ENCODE results near the gene TTC23L. TPM values are rescaled to one million over a fixed set of nuclear protein-coding genes. Genes with fewer than 3 reads are reported as not detected.

Gene TTC23L
- total and polyA plus RNA-seq, 5 donors from 2014 or later: not detected

DNA sequence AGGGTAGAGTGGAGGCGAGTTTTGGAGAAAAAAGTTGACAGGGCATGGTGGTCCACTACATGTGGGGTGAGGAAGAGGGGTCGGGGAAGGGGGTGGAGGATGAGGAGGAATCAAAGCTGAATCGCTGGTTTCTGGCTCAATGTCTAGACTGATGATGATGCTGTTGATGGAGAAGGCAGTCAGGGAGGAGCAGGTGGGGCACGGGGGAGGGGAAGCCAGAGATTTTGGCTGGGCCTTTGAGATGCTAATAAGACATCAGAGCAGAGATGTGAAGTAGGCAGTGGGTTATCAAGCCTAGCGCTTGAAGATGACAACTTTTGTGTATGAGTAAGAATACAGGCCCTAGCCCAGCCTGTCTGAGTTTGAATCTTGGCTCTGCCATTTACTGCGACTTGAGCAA is 32.4 kb upstream of the TTC23L start:
- Mint-ChIP-seq H3K36me3 (no peaks in the 10 kb centered on the region), H3K9me3 (no peaks in the 10 kb centered on the region), H3K27me3 (no peaks in the 10 kb centered on the region), H3K4me1 (no peaks in the 10 kb centered on the region), H3K27ac (no peak overlapping the region), H3K4me3 (no peak overlapping the region)
- Histone ChIP-seq H3K9me3 (ENCODE audit: control insufficient read depth in 2 of 2, low read length in 2 of 2) (no peaks in the 10 kb centered on the region), H3K36me3 (ENCODE audit: control insufficient read depth, insufficient read depth, low read length) (no peaks in the 10 kb centered on the region), H3K27me3 (ENCODE audit: control insufficient read depth, insufficient read depth, low read length) (no peaks in the 10 kb centered on the region), H3K4me1 (ENCODE audit: control insufficient read depth, insufficient read depth, low read length, poor library complexity, severe bottlenecking) (no peaks in the 10 kb centered on the region), H3K4me3 (ENCODE audit: low read depth, low read length) (no peak overlapping the region), H3K27ac (ENCODE audit: insufficient read depth, low read length, poor library complexity, severe bottlenecking) (no peak overlapping the region)
- no peak for DNase-seq
- no peak for ATAC-seq (ENCODE audit: low read depth in 2 of 2)

- no peaks in the 10 kb centered on the region for H3K4me1 ChIP-seq (ENCODE audit: control insufficient read depth, insufficient read depth, low read length, poor library complexity, severe bottlenecking)
- peaks cover 2% of the 10 kb centered on the region for H3K27me3 Mint-ChIP-seq
- H3K27ac ChIP-seq (ENCODE audit: insufficient read depth, low read length, poor library complexity, severe bottlenecking): no peak overlapping the region
- no peaks in the 10 kb centered on the region for H3K27me3 ChIP-seq (ENCODE audit: control insufficient read depth, insufficient read depth, low read length)
- H3K4me3 ChIP-seq (ENCODE audit: low read depth, low read length): no peak overlapping the region
- no peaks in the 10 kb centered on the region for H3K4me1 Mint-ChIP-seq
- H3K36me3 Mint-ChIP-seq: no peaks in the 10 kb centered on the region
- no peaks in the 10 kb centered on the region for H3K36me3 ChIP-seq (ENCODE audit: control insufficient read depth, insufficient read depth, low read length)
- DNase-seq (no peak), ATAC-seq (ENCODE audit: low read depth in 2 of 2) (no peak)
- no peak overlapping the region for H3K4me3 Mint-ChIP-seq
- H3K9me3 ChIP-seq (ENCODE audit: control insufficient read depth in 2 of 2, low read length in 2 of 2): no peaks in the 10 kb centered on the region
- H3K9me3 Mint-ChIP-seq: no peaks in the 10 kb centered on the region
- H3K27ac Mint-ChIP-seq: no peak overlapping the region
These were observed 27.3 kb upstream of the TTC23L start for GRCh38 chr5:34811706-34812105.

GRCh38 chr5:34813509-34813908 is 25.5 kb upstream of the TTC23L start:
- Mint-ChIP-seq H3K4me1 (no peaks in the 10 kb centered on the region), H3K27ac (no peak overlapping the region), H3K27me3 (peaks cover 13% of the 10 kb centered on the region)

DNA sequence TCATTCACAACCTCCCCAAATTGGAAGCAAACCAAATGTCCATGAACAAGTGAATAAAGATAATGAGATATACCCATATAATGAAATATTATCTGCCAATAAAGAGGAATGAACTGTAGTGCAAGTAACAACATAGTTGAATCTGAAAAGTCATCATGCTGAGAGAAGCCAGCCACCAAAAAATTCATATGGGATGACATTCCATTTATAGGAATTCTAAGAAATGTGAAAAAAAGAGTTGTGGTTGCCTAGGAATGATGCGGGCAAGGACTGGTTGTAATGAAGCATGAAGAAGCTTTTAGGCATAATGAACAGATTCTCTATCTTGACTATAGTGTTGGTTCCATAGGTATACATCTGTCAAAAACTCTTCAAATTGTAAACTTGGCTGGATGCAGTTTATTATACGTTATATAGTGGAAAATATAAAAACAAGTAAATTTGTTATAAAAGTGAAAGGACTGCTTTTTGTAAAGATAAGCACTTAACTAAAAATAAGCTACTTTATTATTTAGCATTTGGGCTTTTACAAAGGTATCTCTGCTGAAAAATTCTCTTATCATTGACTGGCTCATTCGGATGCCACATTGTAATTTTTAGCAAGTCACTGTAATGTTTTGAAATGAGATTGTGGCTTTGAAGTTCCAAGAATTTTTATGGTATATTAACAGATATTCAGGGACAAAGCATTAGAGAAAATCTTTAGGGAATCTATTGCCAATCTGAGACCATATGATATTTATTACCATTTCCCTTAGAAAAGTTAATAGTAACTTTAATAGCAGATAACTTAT is 21.2 kb upstream of the TTC23L start:
- H3K27ac Mint-ChIP-seq: no peak overlapping the region

More at GRCh38 chr5:34813509-34813908, 25.5 kb upstream of the TTC23L start:
- Mint-ChIP-seq H3K36me3 (no peaks in the 10 kb centered on the region), H3K4me3 (no peak overlapping the region), H3K9me3 (no peaks in the 10 kb centered on the region)
- Histone ChIP-seq H3K9me3 (ENCODE audit: control insufficient read depth in 2 of 2, low read length in 2 of 2) (no peaks in the 10 kb centered on the region), H3K4me1 (ENCODE audit: control insufficient read depth, insufficient read depth, low read length, poor library complexity, severe bottlenecking) (no peaks in the 10 kb centered on the region), H3K4me3 (ENCODE audit: low read depth, low read length) (no peak overlapping the region), H3K36me3 (ENCODE audit: control insufficient read depth, insufficient read depth, low read length) (no peaks in the 10 kb centered on the region), H3K27me3 (ENCODE audit: control insufficient read depth, insufficient read depth, low read length) (no peaks in the 10 kb centered on the region), H3K27ac (ENCODE audit: insufficient read depth, low read length, poor library complexity, severe bottlenecking) (no peak overlapping the region)
- no peak for ATAC-seq (ENCODE audit: low read depth in 2 of 2)
- DNase-seq: no peak

DNA sequence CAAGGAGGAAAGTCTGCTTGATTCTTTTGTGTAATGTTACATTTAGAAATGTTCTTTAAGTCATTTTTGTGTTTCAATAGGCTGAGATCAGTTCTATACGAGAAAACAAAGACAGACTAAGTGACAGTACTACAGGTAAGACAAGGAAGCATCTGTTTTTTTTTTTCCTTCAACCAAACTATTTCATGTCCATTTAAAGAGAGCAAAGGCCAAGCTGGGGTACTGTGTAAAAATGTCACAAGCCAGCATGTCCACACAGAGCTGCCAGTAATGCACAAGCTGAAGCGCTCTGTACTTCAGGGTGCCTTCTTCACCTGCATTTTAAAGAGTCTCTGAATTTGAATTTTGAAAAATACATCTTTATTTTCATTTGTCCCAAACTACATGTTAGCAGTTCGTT is 20.2 kb upstream of the TTC23L start:
- Histone ChIP-seq H3K27me3 (ENCODE audit: control insufficient read depth, insufficient read depth, low read length) (no peaks in the 10 kb centered on the region), H3K4me1 (ENCODE audit: control insufficient read depth, insufficient read depth, low read length, poor library complexity, severe bottlenecking) (no peaks in the 10 kb centered on the region), H3K9me3 (ENCODE audit: control insufficient read depth in 2 of 2, low read length in 2 of 2) (no peaks in the 10 kb centered on the region), H3K4me3 (ENCODE audit: low read depth, low read length) (no peak overlapping the region), H3K27ac (ENCODE audit: insufficient read depth, low read length, poor library complexity, severe bottlenecking) (no peak overlapping the region), H3K36me3 (ENCODE audit: control insufficient read depth, insufficient read depth, low read length) (no peaks in the 10 kb centered on the region)
- ATAC-seq (ENCODE audit: low read depth in 2 of 2) (no peak), DNase-seq (no peak)
- Mint-ChIP-seq H3K36me3 (no peaks in the 10 kb centered on the region), H3K4me3 (no peak overlapping the region), H3K27ac (no peak overlapping the region), H3K4me1 (peaks cover 0 to 3% (median 0%) of the 10 kb centered on the region in 4 donors), H3K9me3 (no peaks in the 10 kb centered on the region), H3K27me3 (peaks cover 22% of the 10 kb centered on the region)

More for the DNA sequence above, 21.2 kb upstream of the TTC23L start:
- Histone ChIP-seq H3K4me1 (ENCODE audit: control insufficient read depth, insufficient read depth, low read length, poor library complexity, severe bottlenecking) (no peaks in the 10 kb centered on the region), H3K9me3 (ENCODE audit: control insufficient read depth in 2 of 2, low read length in 2 of 2) (no peaks in the 10 kb centered on the region), H3K4me3 (ENCODE audit: low read depth, low read length) (no peak overlapping the region), H3K27ac (ENCODE audit: insufficient read depth, low read length, poor library complexity, severe bottlenecking) (no peak overlapping the region), H3K27me3 (ENCODE audit: control insufficient read depth, insufficient read depth, low read length) (no peaks in the 10 kb centered on the region), H3K36me3 (ENCODE audit: control insufficient read depth, insufficient read depth, low read length) (no peaks in the 10 kb centered on the region)
- H3K36me3 Mint-ChIP-seq: no peaks in the 10 kb centered on the region
- H3K4me3 Mint-ChIP-seq: no peak overlapping the region
- no peak for DNase-seq
- no peaks in the 10 kb centered on the region for H3K9me3 Mint-ChIP-seq
- peaks cover 19% of the 10 kb centered on the region for H3K27me3 Mint-ChIP-seq
- H3K4me1 Mint-ChIP-seq: no peaks in the 10 kb centered on the region
- no peak for ATAC-seq (ENCODE audit: low read depth in 2 of 2)

GRCh38 chr5:34820593-34820992 is 18.4 kb upstream of the TTC23L start:
- H3K4me1 ChIP-seq (ENCODE audit: control insufficient read depth, insufficient read depth, low read length, poor library complexity, severe bottlenecking): no peaks in the 10 kb centered on the region
- H3K27me3 ChIP-seq (ENCODE audit: control insufficient read depth, insufficient read depth, low read length): no peaks in the 10 kb centered on the region
- no peaks in the 10 kb centered on the region for H3K36me3 ChIP-seq (ENCODE audit: control insufficient read depth, insufficient read depth, low read length)
- no peak overlapping the region for H3K27ac Mint-ChIP-seq
- H3K27me3 Mint-ChIP-seq: peaks cover 25% of the 10 kb centered on the region
- no peak for ATAC-seq (ENCODE audit: low read depth in 2 of 2)
- no peaks in the 10 kb centered on the region for H3K36me3 Mint-ChIP-seq
- no peak overlapping the region for H3K4me3 Mint-ChIP-seq
- H3K9me3 Mint-ChIP-seq: no peaks in the 10 kb centered on the region
- DNase-seq: no peak
- no peak overlapping the region for H3K4me3 ChIP-seq (ENCODE audit: low read depth, low read length)
- peaks cover 0 to 3% (median 0%) of the 10 kb centered on the region in 4 donors for H3K4me1 Mint-ChIP-seq
- H3K9me3 ChIP-seq (ENCODE audit: control insufficient read depth in 2 of 2, low read length in 2 of 2): no peaks in the 10 kb centered on the region
- H3K27ac ChIP-seq (ENCODE audit: insufficient read depth, low read length, poor library complexity, severe bottlenecking): no peak overlapping the region

GRCh38 chr5:34822956-34823715 is 15.8 kb upstream of the TTC23L start:
- Mint-ChIP-seq H3K27me3 (peaks cover 15% of the 10 kb centered on the region), H3K36me3 (no peaks in the 10 kb centered on the region), H3K27ac (no peak overlapping the region), H3K4me3 (no peak overlapping the region), H3K4me1 (peaks cover 0 to 3% (median 0%) of the 10 kb centered on the region in 4 donors), H3K9me3 (no peaks in the 10 kb centered on the region)
- Histone ChIP-seq H3K27ac (ENCODE audit: insufficient read depth, low read length, poor library complexity, severe bottlenecking) (no peak overlapping the region), H3K4me1 (ENCODE audit: control insufficient read depth, insufficient read depth, low read length, poor library complexity, severe bottlenecking) (no peaks in the 10 kb centered on the region), H3K36me3 (ENCODE audit: control insufficient read depth, insufficient read depth, low read length) (no peaks in the 10 kb centered on the region), H3K9me3 (ENCODE audit: control insufficient read depth in 2 of 2, low read length in 2 of 2) (no peaks in the 10 kb centered on the region), H3K27me3 (ENCODE audit: control insufficient read depth, insufficient read depth, low read length) (no peaks in the 10 kb centered on the region), H3K4me3 (ENCODE audit: low read depth, low read length) (no peak overlapping the region)
- DNase-seq (no peak), ATAC-seq (ENCODE audit: low read depth in 2 of 2) (no peak)
